ENCODE results near the gene ARL10.

DNA sequence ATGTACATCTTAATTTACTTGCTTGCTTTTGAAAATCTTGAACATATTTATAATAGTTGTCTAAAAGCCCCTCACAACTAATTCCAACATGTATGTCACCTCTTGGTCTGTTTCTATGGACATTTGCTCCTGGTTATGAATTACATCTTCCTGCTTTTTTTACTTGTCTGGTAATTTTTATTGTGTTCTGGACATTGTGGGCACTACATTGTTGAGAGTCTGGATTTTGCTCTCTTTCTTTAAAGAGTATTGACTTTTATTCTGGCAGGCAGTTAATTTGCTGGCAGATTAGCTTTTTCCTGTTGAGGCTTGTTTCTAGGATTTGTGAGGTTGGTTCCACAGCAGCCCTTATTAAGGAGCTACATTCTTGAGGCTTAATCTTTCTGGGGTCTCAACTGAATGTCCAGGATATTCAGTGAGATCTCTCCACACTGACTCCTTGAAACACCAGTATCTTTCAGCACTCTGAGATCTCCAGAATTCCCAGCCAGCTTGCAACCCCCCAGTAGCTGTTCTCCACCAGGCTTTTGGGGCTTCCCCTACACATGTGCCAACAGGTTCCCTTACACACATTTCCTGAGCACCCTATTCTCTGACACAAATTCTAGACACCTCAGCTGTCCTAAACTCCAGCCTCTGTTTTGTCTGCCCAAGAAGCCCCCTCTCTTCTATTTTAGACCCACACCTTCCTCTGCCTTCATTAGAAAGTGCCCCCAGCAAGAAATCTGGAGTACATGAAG is 31.1 kb upstream of the ARL10 start:
- TF ChIP-seq, protein P1, sequence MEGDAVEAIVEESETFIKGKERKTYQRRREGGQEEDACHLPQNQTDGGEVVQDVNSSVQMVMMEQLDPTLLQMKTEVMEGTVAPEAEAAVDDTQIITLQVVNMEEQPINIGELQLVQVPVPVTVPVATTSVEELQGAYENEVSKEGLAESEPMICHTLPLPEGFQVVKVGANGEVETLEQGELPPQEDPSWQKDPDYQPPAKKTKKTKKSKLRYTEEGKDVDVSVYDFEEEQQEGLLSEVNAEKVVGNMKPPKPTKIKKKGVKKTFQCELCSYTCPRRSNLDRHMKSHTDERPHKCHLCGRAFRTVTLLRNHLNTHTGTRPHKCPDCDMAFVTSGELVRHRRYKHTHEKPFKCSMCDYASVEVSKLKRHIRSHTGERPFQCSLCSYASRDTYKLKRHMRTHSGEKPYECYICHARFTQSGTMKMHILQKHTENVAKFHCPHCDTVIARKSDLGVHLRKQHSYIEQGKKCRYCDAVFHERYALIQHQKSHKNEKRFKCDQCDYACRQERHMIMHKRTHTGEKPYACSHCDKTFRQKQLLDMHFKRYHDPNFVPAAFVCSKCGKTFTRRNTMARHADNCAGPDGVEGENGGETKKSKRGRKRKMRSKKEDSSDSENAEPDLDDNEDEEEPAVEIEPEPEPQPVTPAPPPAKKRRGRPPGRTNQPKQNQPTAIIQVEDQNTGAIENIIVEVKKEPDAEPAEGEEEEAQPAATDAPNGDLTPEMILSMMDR (IDR thresholded peaks at IDR 0.05) = no peak
- TF ChIP-seq POLR2A (IDR thresholded peaks at IDR 0.05) = no peak
